Activated T-helper 1 cell treated with Interleukin-2 at 50 U/mL for 16 hours (primary cell): ENCODE data around the gene NNT.
"Not testable (repeated sequence)": the region's sequence is repeated elsewhere in the genome, so short reads cannot be mapped to it uniquely, and the experiment has no call there.

ENCODE experiments used
- DNase-seq: peaks from one replicate; pipeline ENCODE4 v3.0.0-alpha.2; 2020; ENCODE audit warnings: low read depth

NNT gene

GRCh38 chr5:43667379-43667778, 64.4 kb downstream of the NNT start:
- DNase-seq: not testable (repeated sequence)

GRCh38 chr5:43674536-43674935, 71.6 kb downstream of the NNT start:
- no peak for DNase-seq

- no peak for DNase-seq
Measured at GRCh38 chr5:43675357-43675756, 72.4 kb downstream of the NNT start.

- DNase-seq: no peak
Measured at GRCh38 chr5:43676083-43676840, 73.3 kb downstream of the NNT start.

- no peak for DNase-seq
Measured at GRCh38 chr5:43677253-43677652, 74.3 kb downstream of the NNT start.

- no peak for DNase-seq
Measured at GRCh38 chr5:43679214-43679613, 76.2 kb downstream of the NNT start.

GRCh38 chr5:43680286-43680685, 77.3 kb downstream of the NNT start:
- no peak for DNase-seq

GRCh38 chr5:43683884-43684471, 81.0 kb downstream of the NNT start:
- DNase-seq: no peak

GRCh38 chr5:43685252-43685950, 82.4 kb downstream of the NNT start:
- no peak for DNase-seq

- DNase-seq: no peak
Measured at GRCh38 chr5:43687275-43687674, 84.3 kb downstream of the NNT start.

- no peak for DNase-seq
Measured at GRCh38 chr5:43691275-43691674, 88.3 kb downstream of the NNT start.

- DNase-seq: no peak
Measured at GRCh38 chr5:43691893-43692292, 88.9 kb downstream of the NNT start.

GRCh38 chr5:43693411-43693810, 90.4 kb downstream of the NNT start:
- DNase-seq: no peak

GRCh38 chr5:43694027-43694426, 91.0 kb downstream of the NNT start:
- DNase-seq: no peak

GRCh38 chr5:43696444-43696843, 93.5 kb downstream of the NNT start:
- not testable (repeated sequence) for DNase-seq

- DNase-seq: no peak
Measured at GRCh38 chr5:43699910-43700309, 96.9 kb downstream of the NNT start.

GRCh38 chr5:43700601-43701000, 97.6 kb downstream of the NNT start:
- DNase-seq: no peak

- DNase-seq: no peak
Measured at GRCh38 chr5:43701227-43701626, 98.2 kb downstream of the NNT start.

- DNase-seq: no peak
Measured at GRCh38 chr5:43702293-43702692, 99.3 kb downstream of the NNT start.

GRCh38 chr5:43702815-43703214, 99.8 kb downstream of the NNT start:
- no peak for DNase-seq

GRCh38 chr5:43704243-43704642, 101.3 kb downstream of the NNT start:
- DNase-seq: no peak

GRCh38 chr5:43706576-43706975, 103.6 kb downstream of the NNT start:
- not testable (repeated sequence) for DNase-seq

GRCh38 chr5:43711496-43711895, 108.5 kb downstream of the NNT start:
- no peak for DNase-seq
